ENCODE data around the gene SETSIP. TPM values are rescaled to one million over a fixed set of nuclear protein-coding genes. Genes with fewer than 3 reads are reported as not detected.
"Not testable (repeated sequence)": the region's sequence is repeated elsewhere in the genome, so short reads cannot be mapped to it uniquely, and the experiment has no call there.

The SETSIP gene
- total RNA-seq, 1 experiment from 2014 or later = not detected

DNA sequence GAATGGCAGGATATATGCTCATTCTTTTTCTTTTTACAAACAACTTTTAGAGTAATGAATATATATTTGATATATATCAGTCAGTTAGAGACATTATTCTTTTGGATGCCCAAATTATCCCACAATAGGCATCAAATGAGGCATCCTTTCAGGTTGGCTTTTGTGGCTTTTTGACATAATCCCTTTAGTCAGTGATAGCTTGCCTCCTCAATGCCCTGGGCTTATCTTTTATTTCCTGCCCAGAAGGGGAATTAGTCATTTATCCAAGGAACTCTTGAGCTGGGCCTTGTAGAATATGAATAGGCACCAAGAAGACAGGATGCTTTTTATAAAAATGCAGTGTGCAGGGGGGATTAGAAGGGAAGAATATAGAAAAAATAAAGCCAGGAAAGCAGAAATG, 23.3 kb downstream of the SETSIP start:
- DNase-seq (ENCODE audit: low read depth) = no peak

DNA sequence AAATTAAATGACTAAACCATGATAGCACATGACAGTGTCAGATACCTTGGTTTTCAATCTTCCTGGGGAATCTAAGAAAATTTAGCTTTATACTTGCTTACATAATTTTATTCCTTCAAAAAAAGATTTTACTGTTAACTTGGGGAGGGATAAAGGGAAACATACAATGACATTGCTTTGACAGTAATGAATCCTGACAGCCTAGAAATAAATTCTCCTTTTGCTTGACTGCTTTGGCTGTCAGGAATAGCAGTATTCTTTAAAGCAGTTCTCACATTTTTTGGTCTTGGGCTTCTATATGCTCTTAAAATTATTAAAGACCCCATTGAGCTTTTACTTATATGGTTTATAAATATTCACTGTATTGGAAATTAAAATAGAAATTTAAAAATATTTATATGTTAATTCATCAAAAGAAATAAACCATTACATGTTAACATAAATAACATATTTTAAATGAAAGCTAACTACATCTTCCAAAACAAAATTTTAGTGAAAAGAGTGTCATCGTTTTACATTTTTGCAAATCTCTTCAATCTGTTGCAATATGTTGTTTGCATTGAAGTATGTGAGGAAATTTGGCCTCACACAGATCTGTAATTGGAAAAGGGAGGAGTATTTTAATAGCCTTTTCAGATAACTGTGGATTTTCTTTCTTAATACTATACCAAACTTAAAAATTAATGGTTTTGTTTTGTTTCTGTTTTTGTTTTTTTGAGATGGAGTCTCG, 29.3 kb downstream of the SETSIP start:
- DNase-seq (ENCODE audit: low read depth) = no peak

DNA sequence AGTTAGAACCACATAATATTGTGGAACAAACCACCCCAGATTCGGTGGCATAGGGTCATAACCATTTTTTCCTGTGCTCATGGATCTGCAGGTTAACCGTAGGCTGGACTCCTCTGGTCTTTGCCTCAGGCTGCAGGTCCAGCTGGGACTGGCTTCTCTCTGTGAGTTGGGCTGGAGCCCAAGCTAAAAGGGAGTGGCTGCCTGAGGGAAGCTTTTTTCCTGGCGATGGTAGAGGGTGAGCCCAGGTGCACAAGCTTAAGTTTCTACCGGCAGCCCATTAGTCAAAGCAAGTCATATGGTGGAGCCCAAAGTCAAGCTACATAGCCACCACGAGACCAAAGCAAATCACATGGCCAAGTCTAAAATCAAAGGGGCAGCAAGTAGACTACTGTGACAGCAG, 31.6 kb downstream of the SETSIP start:
- DNase-seq (ENCODE audit: low read depth) = no peak

DNA sequence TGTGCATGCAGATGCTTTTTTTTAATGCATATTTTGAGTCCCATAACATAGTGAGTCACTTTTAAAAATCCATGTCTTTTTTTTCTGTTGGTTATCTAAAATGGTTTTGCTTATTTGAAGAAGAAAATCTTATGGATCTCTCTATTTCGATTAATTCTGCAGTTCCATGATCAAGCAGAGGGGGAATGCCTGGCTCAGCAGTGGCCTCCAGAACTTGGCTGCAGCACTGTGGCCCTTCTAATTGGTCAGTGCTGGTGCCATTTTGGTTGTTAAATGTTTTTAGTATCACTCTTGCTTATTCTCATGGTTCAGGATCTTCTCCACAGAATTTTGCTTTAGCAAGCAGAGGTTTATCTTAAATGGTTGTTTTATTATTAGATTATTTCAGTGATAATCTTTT, 34.2 kb downstream of the SETSIP start:
- DNase-seq (ENCODE audit: low read depth) = no peak

DNA sequence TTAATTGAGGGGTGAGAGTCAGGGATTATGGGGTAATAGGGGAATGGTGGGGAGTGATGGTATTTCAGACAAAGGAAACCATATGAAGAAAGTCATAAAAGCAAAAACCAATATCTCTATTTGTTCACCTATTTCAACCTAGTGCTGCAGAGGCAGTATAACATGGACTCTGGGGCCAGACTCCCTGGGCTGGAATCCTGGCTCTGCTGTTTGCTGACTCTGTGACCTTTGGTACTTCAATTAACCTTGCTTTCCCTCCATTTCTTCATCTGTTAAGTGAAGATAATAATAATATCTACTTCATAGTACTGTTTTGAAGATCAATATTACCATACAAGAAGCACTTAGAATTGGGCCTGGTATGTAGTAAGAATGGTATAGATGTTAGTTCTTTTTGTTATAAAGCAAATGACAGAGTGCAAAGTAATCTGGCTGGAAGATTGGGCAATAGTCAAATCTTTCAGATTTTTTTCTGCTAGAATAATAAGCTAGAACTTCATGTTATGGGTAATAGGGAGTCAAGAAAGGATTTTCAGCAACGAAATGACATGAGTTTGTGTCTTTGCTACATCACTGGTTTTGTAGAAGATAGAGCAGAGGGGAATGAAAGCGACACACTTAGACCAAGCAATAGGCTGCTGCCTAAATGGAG, 36.4 kb downstream of the SETSIP start:
- DNase-seq (ENCODE audit: low read depth) = no peak

DNA sequence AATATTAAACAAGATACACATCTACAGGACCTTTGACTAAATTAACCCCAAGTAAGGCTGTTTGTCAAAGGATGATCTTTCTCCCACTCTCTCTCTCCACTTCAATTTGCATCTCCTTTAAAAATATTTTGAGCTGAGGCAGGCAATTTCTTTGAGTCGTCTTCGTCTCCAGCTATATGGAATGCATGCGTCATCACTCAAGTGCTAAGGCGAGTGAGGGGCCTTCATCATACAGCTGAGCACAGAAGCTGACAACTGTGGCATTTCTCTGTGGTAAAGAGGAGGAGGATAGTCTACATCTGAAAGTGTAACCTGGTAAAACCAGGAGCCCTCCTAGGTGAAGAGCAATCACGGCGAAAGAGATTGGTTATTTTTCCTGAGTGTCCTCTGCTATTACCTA, 37.8 kb downstream of the SETSIP start:
- peak; percentile 58 for DNase-seq (ENCODE audit: low read depth)

DNA sequence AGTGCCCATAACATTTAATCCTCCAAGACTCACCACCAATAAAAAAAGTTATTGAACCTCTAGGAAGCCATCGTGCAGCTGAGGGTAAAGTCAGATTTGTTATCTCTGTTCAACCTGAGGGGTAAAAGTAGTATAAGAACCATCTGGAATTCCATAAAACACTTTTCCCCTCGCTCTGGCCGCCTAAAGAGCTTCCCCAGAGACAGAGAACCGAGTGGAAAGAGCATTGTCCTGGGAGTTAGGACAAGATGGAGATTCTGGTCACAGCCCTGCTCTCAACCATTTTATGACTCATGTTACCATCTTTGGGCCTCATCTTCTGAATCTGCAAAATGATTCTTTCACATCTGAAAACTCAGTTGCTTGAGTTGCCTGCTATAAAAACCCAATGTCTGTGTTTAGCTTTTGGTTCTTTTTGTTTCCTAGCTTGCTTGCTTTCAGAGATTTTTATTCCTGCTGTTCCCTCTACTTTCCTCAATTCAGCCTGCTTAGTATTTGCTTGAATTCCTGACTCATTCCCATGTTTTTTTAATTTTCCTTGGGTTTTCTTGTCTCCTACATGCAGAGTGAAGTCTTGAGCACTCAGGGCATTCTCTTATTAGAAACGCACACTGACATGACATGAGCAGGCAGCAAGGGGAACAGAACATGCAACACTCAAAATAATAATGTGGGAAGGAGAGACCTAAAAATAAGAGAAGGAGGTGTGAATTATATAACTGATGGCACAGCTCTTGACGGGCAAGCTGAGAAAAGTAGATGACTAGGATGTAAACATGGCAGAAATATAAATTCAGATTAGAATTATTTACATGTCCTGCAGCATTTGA, 43.7 kb downstream of the SETSIP start:
- no peak for DNase-seq (ENCODE audit: low read depth)

DNA sequence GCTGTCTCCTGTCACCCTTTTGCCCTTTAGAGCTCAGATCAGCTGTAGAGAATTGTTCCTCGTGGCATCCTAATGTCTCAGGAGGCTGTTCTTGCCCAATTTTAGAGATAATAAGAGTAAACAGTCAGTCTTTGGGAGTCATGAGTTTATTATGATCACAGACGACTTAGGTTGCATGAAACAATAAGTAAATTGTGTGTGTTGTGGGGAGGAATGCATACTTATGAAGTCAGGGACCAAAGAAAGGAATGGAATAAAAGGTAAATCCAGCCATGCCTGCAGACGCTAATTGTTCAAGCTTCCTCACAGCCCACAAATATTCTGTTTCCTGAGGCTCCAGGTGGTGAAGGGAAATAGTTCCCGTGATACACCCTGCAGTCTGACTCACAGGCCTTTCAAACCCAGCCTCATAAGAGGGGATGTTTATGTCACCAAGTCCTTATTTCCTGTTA, 44.5 kb downstream of the SETSIP start:
- peak; percentile 91 for DNase-seq (ENCODE audit: low read depth)

DNA sequence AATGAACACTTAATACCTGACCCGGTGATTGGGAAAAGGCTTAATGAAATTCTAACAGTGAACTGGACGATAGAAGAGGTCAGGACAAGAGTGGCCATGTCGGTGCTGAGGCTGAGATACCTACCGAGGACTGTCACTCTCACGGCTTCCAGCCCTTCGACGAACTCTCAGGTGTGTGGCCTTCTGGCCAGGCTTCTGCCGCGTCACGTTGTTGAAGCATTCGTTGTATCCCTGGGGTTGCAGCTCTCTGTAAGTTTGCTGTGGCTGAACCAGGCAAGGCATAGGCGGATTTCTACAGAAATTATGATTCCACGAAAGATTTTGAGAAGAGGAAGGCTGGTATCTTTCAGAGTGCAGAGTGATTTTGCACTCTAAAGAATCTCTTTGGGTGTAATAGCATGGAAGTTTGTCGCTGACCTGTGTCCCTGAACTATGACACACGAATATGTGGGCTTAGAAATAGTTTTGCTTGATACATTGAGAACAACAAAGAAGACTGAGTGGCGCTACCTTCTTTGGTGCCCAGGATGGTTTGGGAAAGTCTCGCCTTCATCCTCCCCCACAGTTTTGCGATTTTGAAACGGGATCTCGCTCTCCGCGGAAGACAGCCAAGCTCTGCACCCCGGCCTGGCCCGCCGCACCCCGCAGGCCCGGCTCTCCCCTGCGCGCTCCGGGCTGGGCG, 45.8 kb downstream of the SETSIP start:
- DNase-seq (ENCODE audit: low read depth) = no peak

DNA sequence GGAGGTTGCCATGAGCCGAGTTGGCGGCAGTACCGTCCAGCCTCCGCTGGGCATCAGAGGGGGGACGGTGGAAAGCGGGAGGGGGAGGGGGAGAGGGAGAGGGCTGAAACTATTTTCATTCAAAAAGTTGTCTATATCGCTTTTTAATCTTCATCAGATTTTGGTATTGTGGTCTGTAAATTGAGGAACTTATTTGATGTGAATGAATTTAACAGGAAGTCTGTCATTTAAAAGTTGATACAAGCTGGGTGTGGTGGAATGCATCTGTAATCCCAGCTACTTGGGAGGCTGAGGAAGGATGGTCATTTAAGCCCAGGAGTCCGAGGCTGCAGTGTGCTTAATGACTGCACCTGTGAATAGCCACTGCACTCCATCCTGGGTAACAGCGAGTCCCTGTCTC, 48.4 kb downstream of the SETSIP start:
- no peak for DNase-seq (ENCODE audit: low read depth)

DNA sequence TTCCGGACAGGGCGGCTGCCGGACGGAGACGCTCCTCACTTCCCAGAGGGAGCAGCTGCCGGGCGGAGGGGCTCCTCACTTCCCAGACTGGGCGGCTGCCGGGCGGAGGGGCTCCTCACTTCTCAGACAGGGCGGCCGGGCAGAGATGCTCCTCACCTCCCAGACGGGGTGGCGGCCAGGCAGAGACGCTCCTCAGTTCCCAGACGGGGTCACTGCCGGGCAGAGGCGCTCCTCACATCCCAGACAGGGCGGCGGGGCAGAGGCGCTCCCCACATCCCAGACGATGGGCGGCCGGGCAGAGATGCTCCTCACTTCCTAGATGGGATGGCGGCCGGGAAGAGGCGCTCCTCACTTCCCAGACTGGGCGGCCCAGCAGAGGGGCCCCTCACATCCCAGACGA, 49.2 kb downstream of the SETSIP start:
- not testable (repeated sequence) for DNase-seq (ENCODE audit: low read depth)

Other genes starting within 250 kb of the SETSIP start
- 1.6 and 20.5 TPM in 2 replicates for gene TGFBR3, start 189.3 kb downstream of the SETSIP start, total RNA-seq (2014; rRNA removed; shearing (Covaris generic))
- not detected in 2 replicates for gene BRDT, start 126.0 kb downstream of the SETSIP start, total RNA-seq (2014; rRNA removed; shearing (Covaris generic))
- 8.1 and 9.2 TPM in 2 replicates for gene EPHX4, start 45.4 kb downstream of the SETSIP start, total RNA-seq (2014; rRNA removed; shearing (Covaris generic))
- 2.3 and 4.8 TPM in 2 replicates for gene BTBD8, start 4.9 kb upstream of the SETSIP start, total RNA-seq (2014; rRNA removed; shearing (Covaris generic))
- not detected in 2 replicates for gene C1orf146, start 142.5 kb upstream of the SETSIP start, total RNA-seq (2014; rRNA removed; shearing (Covaris generic))
- 56.3 and 57.3 TPM in 2 replicates for gene GLMN, start 223.6 kb upstream of the SETSIP start, total RNA-seq (2014; rRNA removed; shearing (Covaris generic))
- gene RPAP2, start 223.6 kb upstream of the SETSIP start, total RNA-seq (2014; rRNA removed; shearing (Covaris generic)) = 34.5 and 36.9 TPM in 2 replicates

Data from Daoy (cell line).